ENCODE data around the gene GPM6B.
"Not testable (repeated sequence)": the region's sequence is repeated elsewhere in the genome, so short reads cannot be mapped to it uniquely, and the experiment has no call there.

GPM6B gene

DNA sequence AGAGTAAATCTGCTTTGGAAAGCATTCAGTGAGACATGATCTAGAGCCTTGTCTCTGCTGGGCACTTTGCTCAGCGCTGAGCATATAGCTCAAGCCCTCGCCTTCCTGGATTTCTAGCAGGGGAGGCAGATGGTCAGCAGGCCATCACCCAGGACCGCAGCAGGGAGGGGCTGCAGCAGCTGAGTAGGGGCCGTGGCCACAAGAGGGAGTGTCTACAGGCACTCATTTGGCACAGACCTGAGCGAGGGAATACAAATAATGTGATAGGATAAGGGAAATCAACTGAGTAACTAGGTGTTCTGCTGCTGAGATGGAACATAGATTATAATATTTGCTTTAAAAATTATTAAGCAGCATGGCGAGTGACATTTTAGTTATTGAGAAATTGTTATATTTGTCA lies 52.1 kb downstream of the GPM6B start:
- no peak for DNase-seq (ENCODE audit: low read depth in 2 of 2)

DNA sequence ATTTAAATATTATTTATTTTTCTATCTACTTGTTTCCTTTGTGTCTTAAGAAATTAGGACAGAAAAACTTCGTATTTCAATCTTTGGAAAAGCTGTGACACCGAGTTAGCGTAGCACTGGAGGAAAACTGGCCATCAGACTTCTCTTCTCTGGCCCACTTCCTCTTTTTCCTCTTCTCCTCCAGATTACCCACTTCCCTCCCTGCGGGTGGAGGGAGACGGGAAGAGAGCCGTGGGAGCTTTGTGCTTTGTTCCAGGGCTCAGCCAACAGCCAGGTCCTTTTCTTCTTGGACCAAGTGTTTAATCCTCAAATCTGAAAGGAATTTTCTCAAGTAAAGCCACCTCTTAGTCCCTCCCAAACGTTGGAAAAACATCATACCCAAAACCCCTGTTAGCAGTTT lies 52.6 kb downstream of the GPM6B start:
- DNase-seq (ENCODE audit: low read depth in 2 of 2), result no peak

GRCh38 chrX:13763489-13763888 lies 53.4 kb downstream of the GPM6B start:
- DNase-seq (ENCODE audit: low read depth in 2 of 2), result no peak

DNA sequence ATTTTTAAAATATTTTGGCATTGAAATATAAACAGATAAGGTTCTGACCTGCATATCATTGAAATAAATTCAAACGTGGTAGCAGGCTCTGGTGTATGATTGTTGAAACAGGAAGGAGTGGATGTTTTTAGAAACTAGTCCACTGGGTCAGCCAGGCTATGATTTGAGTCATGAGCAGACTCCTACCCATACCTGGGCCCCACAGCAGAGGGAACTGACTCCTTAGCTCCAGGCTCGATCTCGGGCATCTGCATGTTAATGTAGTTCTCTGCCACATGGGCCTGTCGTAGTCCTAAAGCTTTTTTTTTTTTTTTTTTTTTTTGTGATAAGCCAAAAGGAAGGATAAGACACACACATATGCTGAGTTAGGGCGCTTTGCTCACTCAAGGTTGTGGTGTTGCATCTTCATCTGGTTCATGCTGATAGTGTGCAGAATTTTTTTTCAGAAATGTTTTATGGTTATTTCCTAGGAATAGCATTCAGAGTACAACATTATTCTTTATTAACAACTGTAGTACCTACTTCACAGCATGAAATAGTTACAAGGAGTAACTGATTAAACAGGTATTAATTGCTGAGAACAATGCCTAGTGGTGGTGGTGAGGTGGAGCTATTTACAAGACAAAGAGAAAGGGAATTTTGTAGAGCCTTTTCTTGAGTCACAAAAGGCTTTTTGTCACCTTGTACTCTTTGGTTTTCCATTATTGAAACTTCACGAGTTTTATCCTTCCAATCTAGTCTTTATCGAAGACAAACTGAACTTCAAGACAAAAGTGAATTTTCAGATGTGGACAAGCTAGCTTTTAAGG lies 55.1 kb downstream of the GPM6B start:
- DNase-seq (ENCODE audit: low read depth in 2 of 2), result no peak

- no peak for DNase-seq (ENCODE audit: low read depth in 2 of 2)
Measured at GRCh38 chrX:13760426-13760825, 56.5 kb downstream of the GPM6B start.

DNA sequence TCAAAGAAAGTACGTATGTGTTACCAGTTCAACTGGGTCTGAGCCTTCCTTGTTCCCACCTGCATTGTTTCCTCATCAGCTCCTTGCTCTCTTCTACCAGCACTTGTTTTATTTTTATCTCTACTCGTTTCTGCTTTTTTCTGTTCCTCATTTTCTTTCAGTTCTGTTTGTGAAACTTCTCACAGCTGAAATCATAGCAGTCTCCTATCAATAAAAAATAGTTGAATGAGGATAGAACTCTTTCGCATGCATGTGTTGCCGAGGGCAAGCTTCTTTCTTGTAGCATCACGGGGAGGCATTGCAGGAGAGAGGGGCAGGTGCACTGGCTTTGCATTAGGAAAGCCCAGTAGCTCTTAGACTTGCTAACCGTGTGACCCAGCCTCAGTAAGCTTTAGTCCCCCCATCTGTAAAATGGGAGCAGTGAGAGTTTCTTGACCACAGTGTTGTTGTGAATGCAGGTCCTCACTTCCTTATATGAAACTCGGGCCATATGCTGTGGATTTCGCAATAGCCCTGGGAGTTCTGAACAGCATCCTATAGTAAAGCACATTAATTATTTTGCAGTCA lies 57.7 kb downstream of the GPM6B start:
- no peak for DNase-seq (ENCODE audit: low read depth in 2 of 2)

- DNase-seq (ENCODE audit: low read depth in 2 of 2), result no peak
Measured at GRCh38 chrX:13756381-13756780, 60.5 kb downstream of the GPM6B start.

DNA sequence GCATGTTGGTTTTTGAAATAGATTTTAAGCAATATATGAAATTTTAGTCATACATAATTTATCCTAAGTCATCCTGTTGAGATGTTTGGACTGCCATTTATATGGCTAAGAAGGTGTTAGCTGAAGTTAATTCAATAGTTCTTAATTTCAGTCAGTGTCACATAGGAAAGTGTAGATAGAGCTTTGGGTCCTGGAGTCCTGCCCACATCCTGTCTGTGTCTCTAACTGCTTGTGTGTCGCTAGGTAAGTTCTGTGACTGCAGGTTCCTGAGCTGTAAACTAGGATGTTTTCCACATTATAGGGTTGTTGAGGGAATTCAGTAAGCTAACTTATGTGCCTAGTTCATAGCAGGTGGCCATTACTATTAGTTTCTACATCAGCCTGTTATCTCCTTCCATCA lies 61.6 kb downstream of the GPM6B start:
- no peak for DNase-seq (ENCODE audit: low read depth in 2 of 2)

DNA sequence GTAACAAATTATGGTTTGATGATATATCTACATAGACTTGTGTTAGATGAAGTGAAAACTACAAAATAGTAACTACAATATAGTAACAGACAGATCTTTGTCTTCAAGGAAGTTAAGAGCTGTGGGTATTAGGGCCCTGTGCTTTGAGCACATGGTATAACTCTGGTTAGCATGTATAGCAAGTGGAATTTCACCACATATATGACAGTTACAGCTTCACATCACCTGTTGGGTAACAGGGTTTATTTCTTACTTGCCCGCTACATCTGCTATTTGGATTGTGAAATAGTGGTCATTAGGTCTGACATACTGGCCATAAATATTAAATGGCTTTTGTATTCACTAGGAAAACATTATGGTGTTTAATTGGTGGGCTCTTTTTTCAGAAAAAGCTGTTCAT lies 62.1 kb downstream of the GPM6B start:
- no peak for DNase-seq (ENCODE audit: low read depth in 2 of 2)

DNA sequence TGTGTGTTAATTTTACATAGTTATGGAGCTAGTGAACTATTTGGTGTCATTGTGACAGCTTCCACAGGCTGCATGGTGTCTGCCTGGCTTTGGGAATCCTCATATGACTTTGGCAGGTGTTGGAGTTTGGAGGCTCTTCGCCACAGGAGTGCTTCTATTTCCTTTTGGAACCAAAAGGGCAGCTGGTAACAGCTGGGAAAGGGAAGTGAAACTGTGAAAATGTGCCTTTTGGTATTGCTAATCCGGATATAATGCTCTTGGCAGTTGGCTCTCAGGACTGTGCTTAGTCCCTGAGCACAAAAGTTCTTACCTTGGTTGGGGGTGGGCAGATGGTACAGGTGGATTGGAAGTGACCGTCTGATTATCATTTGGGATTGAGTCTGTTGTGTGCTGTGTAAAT lies 64.2 kb downstream of the GPM6B start:
- no peak for DNase-seq (ENCODE audit: low read depth in 2 of 2)

- no peak for DNase-seq (ENCODE audit: low read depth in 2 of 2)
Measured at GRCh38 chrX:13752141-13752540, 64.8 kb downstream of the GPM6B start.

GRCh38 chrX:13750812-13751211 lies 66.1 kb downstream of the GPM6B start:
- no peak for DNase-seq (ENCODE audit: low read depth in 2 of 2)

DNA sequence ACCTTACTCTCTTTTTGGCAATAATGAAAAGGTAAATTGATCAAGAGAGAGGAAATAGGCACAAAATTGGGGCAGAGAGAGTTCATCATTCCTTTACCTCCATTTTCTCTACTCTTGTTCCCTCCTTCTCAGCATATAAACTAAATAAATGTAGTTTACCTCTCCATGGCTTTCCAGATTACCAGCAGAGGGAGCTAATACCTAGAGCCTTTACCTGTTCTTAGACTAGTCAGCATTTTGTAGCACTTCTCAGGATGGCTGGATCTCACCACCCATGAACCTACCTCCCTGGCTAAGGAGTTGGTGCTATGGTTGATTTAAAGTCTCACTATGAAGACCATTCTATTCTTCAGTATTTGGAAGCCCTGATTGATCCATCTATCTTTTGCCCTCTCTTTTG lies 66.7 kb downstream of the GPM6B start:
- no peak for DNase-seq (ENCODE audit: low read depth in 2 of 2)

DNA sequence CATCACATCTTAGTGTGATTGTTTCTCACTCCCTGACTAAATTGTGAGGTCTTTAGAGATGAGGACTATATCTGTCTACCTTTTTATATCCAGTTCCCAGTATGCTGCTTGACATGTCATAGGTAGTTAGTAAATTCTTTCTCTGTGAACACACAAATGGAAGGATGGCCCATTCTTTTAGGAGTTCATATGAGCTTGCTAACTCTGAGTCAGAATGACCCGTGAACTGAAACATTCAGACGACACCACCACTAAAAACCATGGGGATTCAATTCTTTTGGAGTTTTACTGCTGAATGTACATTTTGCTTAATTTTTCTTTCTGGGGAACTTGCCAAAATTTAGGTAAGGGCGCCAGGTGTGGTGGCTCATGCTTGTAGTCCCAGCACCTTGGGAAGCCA lies 68.4 kb downstream of the GPM6B start:
- no peak for DNase-seq (ENCODE audit: low read depth in 2 of 2)

DNA sequence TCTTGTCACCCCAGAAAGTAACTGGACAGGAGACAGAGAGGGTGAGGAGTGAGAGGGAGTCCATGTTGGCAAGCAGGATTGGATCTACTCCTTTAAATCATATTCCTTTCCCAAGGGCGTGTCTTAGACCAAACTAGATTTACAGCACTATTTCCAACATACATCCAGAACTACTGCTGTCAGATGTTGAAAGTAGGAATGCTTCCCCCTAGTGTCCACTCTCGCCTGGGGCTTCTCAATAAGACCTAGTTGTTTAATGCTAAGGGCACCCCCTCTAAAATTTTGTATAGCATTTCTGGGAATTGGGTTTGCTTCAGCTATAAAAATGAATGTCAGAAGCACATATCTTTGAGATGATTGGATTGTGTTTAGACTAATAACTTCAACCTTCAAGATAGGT lies 69.1 kb downstream of the GPM6B start:
- no peak for DNase-seq (ENCODE audit: low read depth in 2 of 2)

DNA sequence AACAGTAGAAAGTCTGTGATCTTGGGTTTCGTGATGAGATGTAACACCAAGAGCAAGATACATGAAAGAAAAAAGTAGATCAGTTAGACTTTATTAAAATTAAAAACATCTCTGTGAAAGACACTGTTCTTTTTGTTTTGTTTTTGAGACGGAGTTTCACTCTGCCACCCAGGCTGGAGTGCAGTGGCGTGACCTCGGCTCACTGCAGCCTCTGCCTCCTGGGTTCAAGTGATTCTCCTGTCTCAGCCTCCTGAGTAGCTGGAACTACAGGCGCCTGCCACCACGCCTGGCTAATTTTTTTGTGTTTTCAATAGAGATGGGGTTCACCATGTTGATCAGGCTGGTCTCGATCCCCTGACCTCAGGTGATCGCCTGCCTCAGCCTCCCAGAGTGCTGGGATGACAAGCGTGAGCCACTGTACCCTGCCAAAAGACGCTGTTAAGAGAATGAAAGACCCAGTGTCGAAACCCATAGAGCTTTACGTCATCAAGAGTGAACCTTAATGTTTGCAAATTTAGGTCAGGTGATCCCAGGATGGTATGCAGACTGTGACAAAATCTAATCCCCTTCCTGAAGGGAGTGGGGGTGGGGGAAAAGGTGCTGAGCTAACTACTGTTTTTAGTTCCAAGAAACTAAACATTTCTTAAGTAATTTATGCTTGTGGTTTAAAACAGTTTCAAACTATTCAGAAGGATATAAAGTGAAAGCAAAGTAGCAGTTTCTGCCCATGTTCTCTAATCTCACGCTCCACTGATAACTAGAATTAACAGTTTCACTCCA lies 74.3 kb downstream of the GPM6B start:
- no peak for DNase-seq (ENCODE audit: low read depth in 2 of 2)

GRCh38 chrX:13741695-13742094 lies 75.2 kb downstream of the GPM6B start:
- no peak for DNase-seq (ENCODE audit: low read depth in 2 of 2)

DNA sequence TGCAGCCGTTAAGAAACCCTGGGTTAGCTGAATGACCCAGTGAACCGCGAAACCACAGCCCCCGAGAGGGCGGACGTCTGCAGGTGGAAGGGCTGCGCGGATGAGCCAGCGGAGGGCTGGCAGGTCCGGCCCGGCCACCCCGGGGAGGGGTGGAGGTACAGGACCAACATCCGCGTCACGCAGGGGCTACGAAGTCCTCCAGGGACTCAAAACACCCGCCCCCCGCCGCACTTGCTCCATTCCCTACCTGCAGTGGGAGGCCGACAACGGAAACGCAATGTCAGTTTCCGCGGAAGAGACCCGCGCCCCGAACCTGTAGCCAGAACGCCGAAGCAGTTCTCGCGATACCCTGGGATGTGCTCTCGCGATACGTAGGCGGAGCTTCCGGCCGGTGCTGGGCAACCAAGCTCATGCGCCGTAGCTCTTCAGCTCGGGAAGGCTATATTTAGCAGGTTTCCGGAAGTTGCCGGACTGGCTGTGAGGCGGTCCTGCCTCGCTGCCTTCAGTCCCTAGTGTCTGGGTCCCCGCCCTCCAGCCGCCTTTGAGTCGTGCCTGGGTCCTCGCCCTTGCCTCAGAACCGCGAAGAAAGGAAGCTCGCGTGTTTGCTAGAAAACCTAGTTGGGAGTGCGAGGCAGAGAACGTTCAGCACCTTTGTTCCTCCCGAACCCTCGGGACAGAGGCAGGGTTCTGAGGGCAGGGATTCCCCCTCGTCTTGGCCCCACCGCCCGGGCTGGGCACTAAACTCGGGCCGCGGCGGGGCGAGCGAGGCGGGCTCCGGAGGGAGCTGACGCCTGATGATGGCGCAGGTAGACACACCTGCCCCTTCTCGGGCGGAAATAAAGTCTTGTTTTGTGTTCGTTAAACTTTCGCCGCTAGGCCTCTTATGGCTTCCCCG lies 82.4 kb downstream of the GPM6B start, which contains the start of the genes OFD1 and TRAPPC2:
Gene OFD1, plus strand, starts transcription at position 471 of the 895 bp plus-strand sequence. Its CDS starts 324 bp downstream, at position 795.
Gene TRAPPC2, minus strand, starts transcription at position 343 of the 895 bp plus-strand sequence. CDS start 14,657 bp downstream, outside the sequence.
- DNase-seq (ENCODE audit: low read depth in 2 of 2), result peak; percentile 75 to 87

DNA sequence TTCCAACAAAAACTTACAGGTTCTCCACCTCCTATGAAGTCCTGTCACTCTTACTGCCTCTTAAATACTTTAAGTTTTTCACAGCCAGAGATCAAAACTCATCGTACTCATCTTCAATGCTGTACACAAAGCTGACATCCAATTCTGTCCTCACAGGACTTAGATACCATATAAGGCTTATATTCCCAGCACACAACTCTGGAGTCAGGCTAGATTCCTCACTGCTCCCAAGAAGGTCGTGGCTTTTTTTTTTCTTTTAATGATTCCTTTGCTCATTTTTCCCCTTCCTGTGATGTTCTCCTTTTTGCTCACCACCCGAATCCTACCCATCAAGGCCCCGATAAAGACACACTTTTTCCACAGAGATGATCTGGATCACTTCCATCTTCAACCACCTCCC lies 83.4 kb downstream of the GPM6B start:
- no peak for DNase-seq (ENCODE audit: low read depth in 2 of 2)

DNA sequence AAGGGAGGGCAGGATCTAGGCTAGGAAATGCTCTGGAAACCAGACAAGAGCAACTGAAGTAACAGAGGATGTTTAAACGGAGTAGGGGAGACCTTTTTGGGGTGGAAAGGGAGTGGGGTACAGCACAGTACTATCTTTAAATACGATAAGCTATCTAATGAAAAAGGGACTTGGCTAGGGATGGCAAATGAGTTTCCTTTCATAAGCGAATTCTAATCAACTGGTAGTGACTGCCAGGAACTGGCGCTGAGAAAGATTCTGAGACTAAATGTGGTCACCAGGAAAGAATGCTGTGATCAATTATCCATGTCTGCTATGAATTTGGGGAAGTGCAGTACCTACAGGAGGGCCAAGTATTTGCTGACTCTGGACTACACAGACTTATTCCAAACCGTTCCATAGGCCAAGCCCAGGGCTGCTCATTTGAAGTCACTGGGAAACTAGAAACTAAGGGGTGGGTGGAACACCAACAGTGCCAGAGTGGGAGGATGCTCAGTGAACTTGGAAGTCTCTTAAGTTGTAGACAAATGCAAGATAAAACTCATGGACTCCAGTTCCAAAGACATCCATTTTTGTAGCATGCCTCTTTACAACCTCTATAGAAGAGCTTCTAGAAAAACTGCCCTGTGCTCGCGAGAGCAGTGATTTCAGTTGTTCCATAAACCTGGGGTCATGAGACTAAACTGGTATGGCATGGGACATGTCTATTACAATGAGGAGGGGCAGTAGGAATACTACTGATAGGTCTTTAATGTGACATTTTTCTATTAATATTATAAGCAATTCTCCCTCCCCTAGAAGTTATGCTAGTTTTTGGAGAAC lies 84.4 kb downstream of the GPM6B start:
- DNase-seq (ENCODE audit: low read depth in 2 of 2), result no peak

DNA sequence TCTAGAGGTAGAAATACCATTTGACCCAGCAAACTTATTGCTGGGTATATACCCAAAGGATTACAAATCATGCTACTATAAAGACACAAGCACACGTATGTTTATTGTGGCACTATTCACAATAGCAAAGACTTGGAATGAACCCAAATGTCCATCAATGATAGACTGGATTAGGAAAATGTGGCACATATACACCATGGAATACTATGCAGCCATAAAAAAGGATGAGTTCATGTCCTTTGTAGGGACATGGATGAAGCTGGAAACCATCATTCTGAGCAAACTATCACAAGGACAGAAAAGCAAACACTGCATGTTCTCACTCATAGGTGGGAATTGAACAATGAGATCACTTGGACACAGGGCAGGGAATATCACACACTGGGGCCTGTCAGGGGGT lies 86.4 kb downstream of the GPM6B start:
- not testable (repeated sequence) for DNase-seq (ENCODE audit: low read depth in 2 of 2)

Data from stimulated activated CD8-positive, alpha-beta memory T cell treated with anti-CD3 and anti-CD28 coated beads, Interleukin-7, amount 100 ng/mL, for 1 hour (primary cell).